Gastrocnemius medialis (tissue), 4 donors: Measurements from ENCODE around the gene MED12L.

Source experiments
- CTCF ChIP-seq, 5 experiments: fragments of 450-650 bp in 3 of 5; fragments of 200-600 bp in 2 of 5; sonication (generic) in 2 of 5; IDR thresholded peaks in 4 of 5; conservative IDR thresholded peaks in 1 of 5; 1 replicate in 4 of 5; 2 replicates in 1 of 5; pipeline ENCODE4 v1.5.1; 2016 to 2019; ENCODE audit warnings: antibody characterized with exemption in 5 of 5, mild to moderate bottlenecking in 3 of 5, moderate library complexity in 3 of 5
- POLR2A ChIP-seq, 2 donors: fragments of 450-650 bp; IDR thresholded peaks; one replicate each; pipeline ENCODE4 v1.6.1; 2017; ENCODE audit warnings: antibody characterized with exemption in 2 of 2, mild to moderate bottlenecking in 2 of 2, moderate library complexity in 2 of 2

DNA sequence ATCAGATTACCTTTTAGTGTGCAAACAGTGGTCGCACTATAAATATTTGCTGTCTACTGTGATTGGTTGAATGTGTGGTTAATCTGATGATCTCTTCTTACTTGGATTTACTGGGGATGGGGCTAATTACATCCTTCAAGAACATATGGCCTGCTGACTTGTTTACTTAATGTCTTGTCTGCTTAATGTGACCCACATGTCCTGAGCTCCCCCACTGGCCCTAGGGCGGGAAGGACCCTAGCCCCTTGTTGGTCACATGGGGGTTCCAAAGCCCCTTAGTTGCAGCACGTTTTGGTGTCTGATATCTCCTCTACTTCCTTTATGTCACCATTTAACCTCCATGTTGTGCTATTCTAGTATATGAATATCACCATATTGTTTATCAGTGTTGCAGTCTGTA, 316.9 kb downstream of the MED12L start:
- no peak for TF ChIP-seq POLR2A (IDR thresholded peaks at IDR 0.05)
- no peak for TF ChIP-seq CTCF (IDR thresholded peaks at IDR 0.05 in 4 of 5, conservative IDR thresholded peaks at IDR 0.05 in 1 of 5)
